GM12864 (cell line): Measurements from ENCODE around the gene ENOSF1.

Experiments used
- DNase-seq: peaks from one replicate; pipeline ENCODE4 v3.0.0-alpha.2; 2011; ENCODE audit warnings: low read depth
- H3K4me3 ChIP-seq: 2 replicates; pipeline ENCODE4 v1.5.1; 2011; ENCODE audit warnings: mild to moderate bottlenecking, low read depth, low read length, control low read depth
- TF ChIP-seq, protein P1 (sequence below): IDR thresholded peaks from 2 replicates; pipeline ENCODE4 v1.5.1; 2011; ENCODE audit warnings: low read depth, mild to moderate bottlenecking, moderate library complexity, low read length, control low read depth, inconsistent platforms; ENCODE audit errors: missing control alignments

ENOSF1 gene

DNA sequence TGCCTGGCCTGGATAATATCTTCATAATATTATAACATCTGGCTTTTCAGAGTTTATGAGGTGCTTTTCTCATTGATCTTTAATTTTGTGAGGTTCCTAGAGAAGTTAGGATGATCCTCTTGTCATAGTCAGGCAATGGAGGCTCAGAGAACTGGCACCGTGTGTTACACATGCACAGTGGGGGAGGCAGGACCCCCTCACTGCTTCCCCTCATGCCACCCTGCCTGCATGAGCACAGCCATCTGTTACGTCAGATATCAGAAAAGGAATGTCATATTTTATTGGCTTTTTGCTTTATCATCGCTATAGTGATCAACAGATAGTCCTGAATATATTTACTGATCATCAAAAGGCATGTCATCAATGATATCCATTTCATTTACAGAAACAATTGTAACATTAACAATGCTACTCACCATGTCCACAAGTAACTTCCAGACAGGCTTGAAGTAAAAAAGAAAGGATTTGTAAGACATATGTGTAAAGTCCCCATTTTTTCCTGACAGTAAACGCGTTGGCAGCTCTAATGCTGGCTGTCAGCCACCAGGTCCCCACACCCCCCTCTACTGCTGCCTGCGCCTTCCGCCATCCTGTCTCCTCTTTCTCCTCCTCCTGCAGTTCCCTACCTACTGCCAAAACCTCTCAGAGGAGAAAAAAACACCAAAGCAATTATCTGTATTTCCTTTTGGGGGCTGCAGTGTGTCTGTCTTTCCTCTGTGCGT, 18.8 kb downstream of the ENOSF1 start:
- TF ChIP-seq, protein P1, sequence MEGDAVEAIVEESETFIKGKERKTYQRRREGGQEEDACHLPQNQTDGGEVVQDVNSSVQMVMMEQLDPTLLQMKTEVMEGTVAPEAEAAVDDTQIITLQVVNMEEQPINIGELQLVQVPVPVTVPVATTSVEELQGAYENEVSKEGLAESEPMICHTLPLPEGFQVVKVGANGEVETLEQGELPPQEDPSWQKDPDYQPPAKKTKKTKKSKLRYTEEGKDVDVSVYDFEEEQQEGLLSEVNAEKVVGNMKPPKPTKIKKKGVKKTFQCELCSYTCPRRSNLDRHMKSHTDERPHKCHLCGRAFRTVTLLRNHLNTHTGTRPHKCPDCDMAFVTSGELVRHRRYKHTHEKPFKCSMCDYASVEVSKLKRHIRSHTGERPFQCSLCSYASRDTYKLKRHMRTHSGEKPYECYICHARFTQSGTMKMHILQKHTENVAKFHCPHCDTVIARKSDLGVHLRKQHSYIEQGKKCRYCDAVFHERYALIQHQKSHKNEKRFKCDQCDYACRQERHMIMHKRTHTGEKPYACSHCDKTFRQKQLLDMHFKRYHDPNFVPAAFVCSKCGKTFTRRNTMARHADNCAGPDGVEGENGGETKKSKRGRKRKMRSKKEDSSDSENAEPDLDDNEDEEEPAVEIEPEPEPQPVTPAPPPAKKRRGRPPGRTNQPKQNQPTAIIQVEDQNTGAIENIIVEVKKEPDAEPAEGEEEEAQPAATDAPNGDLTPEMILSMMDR = no peak
- DNase-seq = no peak

DNA sequence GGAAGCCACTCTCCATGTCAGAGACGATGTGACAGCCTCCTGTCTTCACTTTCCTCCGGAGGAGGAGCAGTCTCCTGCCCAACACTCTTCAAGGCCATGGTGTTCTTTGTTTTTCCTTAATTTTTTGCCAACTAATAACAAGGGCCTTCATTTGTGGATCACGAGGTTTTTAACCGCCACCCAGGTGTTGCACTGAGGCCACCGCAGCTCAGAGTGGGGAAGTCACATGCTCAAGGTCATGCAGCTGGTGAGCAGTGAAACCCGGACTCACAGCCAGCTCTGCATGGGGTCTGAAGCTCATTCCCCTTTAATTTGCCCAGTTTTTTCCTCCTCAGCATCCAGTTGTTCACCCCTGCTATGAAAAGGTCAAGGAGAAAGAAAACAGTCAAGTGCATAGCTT, 19.6 kb downstream of the ENOSF1 start:
- DNase-seq = no peak
- H3K4me3 ChIP-seq = no peak overlapping the region
- TF ChIP-seq, protein P1 = no peak

More for the DNA sequence above, 18.8 kb downstream of the ENOSF1 start:
- no peak overlapping the region for H3K4me3 ChIP-seq

DNA sequence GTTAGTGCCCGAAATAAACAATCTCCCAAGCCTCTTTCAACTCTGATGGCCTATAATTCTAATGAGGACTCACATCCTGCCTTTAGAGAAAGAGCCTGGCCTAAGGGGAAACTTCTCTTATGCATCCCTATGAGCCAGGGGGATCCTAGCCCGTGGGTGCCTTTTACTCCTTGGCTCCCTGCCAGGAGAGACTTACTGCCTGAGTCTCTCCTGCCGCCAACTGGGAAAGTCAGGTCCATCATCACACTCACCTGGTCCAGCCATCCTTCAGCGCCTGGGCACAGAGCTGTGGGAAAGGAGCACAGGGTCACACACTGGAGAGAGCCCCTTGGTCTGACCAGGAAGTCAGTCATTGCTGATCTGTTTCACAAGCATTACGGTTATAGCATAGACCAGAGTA, 24.1 kb downstream of the ENOSF1 start:
- TF ChIP-seq, protein P1 = no peak
- no peak overlapping the region for H3K4me3 ChIP-seq
- DNase-seq = no peak

DNA sequence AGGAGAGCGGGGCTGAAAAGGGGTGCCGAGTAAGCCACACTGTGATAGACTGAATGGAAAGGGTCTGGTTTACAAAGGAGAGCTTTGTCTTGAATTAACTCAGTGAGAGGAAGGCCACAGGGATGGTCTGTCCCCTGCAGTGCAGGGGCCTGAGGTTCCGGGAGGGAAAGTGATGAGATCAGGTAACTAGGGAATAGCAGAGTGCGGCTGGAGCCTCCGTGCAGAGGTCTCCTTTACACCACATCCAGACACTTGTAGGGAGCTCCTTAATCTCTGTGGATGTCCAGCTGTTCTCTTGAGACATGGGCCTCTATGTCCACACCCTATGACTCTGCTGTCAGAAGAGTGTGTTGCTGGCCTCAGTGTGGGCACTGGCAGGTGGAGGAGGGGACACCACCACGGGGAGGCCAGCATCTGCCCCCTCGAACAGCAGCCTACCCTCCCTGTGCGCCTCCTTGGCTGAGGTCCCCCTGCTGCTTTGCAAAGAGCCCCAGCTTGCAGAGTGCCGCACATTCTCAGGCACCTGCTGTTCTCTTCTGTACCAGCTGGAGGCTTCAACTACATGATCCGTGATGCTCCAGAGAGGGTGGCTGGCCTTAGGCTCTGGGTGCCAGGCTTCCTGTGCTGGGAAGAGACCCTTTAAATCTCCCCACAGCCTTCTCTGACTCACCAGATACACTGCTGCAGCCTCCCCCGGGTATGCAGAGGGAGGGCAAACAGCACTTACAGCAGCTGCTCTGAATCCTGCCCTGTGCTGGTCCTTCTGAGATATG, 25.9 kb downstream of the ENOSF1 start:
- DNase-seq = no peak
- H3K4me3 ChIP-seq = no peak overlapping the region
- TF ChIP-seq, protein P1 = no peak

DNA sequence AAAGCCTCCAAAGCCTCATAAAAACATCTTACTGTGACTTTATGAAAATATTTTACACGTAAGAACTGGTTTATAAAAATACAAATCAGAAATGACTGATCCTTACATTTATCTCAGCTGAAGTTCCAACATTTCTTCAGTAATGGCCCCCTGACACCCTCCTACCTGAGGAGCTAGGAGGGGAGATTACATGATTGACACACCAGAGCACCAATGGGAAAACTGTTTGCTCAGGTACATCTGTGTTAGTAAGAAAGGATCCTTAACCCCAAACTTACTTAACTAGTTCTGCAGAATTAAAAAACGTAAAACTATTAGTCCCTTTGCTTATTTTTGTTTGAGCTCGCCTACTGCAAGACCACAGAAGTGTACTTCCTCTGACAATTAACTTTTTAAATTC, 27.0 kb downstream of the ENOSF1 start:
- TF ChIP-seq, protein P1 = no peak
- no peak overlapping the region for H3K4me3 ChIP-seq
- no peak for DNase-seq

DNA sequence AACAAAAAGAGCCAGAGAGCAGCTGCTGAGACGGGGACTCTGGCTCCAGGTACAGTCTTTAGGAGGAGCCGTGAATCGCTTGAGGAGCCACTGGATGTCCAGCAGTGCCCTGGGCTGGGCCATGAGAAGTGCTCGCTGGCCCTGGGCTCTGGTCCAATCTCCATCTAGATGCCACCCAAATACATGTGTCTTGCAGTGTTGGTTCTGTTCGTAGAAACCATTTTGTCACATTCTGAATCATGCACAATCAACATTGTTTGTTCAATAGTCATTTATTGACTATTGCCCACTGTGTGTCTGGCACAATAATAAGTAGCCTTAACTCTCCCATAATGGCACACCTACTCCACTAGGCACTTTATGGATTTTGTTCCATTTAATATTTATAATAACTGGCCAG, 28.9 kb downstream of the ENOSF1 start:
- TF ChIP-seq, protein P1 = no peak
- no peak for DNase-seq

More for the DNA sequence above, 28.9 kb downstream of the ENOSF1 start:
- H3K4me3 ChIP-seq = no peak overlapping the region
